Epidermal melanocyte (primary cell): ENCODE data around the gene ANO2.

Source experiments
- DNase-seq: peaks from one replicate; pipeline ENCODE4 v3.0.0; 2011; ENCODE audit warnings: low spot score; ENCODE audit not compliant: insufficient read length

ANO2 gene

DNA sequence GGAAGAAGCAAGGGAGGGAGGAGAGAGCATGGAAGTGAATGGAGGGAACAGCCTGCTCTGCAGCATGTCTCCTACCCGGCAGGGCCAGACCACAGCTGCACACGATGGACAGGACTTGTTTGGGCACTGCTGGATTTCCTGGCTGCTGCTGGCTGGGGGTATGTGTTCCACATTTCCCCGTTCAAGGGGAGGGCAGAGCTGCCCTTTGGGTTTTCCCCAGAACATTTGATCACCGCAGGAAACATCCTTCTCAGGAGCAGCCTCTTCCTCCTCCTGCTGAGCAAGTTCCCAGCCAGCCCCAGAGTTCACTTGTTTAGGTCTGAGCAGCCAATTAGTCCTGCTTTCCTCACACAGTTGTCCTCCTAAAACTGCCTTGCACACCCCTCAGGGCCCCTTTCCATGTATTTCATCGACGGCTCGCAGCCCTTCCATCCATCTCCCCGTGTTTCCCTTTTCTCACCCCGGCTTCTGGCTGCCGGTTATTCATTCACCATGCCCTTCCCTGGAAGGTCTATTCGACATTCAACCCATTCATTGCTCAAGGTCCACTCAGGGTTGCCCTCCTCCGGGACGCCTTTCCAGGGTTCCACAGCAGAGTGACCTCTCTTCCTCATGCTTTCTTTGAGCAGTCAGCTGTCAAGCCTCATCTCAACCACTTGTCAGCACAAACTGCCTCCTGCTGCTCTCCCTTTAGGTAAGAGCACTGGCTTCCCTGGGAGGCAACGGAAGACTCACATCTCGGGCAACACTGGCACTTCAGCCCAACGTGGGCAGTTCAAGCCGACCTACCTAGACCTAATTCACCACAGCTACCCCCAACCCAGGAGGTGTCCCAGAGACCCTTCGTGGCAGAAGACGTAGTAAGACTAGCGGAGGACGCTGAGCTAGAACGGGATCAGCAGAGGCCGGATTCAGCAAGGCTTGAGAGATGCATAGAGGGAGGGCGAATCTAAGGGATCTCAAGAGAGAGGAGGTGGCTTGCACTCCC, 20.1 kb upstream of the ANO2 start:
- DNase-seq: no peak

DNA sequence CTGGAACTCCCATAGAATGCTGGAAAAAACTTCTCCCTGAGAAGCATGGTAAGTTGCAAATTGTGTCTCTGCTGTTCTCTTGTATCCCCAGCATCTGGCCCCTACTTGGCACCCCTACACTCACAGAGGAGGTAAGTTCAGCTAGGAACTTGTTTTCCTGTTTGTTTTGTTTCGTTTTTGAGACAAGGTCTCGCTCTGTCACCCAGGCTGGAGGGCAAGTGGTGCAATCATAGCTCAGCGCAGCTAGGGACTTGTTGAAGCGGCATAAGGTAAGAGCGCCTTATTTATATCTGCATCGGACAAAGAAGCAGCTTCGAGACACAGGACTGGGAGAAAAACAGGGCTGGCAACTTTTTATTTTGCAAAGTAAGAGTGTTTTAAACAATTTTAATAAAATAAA, 18.5 kb upstream of the ANO2 start:
- no peak for DNase-seq

DNA sequence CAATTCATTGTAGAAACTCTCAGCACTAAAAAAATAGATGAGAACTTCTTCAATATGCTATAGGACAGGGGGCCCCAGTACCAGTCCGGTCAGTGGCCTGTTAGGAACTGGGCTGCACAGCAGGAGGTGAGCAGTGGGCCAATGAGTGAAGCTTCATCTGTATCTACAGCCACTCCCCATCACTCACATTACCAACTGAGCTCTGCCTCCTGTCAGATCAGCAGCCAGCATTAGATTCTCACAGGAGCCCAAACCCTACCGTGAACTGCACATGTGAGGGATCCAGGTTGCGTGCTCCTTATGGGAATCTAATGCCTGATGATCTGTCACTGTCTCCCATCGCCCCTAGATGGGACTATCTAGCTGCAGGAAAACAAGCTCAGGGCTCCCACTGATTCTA, 15.7 kb upstream of the ANO2 start:
- DNase-seq: no peak

DNA sequence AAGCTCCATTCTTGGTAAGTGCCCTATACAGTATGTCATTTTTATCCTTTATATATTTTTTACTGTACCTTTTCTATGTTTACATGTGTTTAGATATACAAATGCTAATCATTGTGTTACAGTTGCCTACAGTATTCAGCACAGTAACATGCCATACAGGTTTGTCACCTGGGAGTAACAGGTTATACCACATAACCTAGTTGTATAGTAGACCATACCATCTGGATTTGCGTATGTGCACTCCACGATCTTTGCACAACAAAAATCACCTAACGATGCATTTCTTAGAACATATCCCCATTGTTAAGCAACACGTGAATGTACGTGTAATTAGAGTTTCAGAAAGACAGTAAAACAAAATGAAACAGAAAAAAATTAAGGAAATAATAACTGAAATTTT, 11.9 kb upstream of the ANO2 start:
- no peak for DNase-seq

DNA sequence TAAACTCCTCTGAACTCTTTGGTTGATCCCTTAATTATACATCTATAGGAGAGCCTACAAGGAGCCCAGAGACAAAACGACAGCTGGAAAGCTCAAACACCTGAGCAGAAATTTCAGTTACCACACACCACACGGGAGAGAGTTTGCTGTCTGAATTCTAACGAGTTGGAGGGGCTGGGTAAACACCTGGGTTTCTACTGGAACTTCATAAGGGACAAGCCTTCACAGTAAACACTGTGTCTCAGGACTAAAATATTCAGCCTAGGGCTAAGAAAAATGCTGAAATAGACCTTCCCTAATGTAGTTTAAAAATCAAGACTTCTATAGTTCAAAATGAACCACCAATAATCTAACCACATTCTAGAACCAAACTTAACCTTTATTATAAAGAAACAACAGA, 9.6 kb upstream of the ANO2 start:
- no peak for DNase-seq

DNA sequence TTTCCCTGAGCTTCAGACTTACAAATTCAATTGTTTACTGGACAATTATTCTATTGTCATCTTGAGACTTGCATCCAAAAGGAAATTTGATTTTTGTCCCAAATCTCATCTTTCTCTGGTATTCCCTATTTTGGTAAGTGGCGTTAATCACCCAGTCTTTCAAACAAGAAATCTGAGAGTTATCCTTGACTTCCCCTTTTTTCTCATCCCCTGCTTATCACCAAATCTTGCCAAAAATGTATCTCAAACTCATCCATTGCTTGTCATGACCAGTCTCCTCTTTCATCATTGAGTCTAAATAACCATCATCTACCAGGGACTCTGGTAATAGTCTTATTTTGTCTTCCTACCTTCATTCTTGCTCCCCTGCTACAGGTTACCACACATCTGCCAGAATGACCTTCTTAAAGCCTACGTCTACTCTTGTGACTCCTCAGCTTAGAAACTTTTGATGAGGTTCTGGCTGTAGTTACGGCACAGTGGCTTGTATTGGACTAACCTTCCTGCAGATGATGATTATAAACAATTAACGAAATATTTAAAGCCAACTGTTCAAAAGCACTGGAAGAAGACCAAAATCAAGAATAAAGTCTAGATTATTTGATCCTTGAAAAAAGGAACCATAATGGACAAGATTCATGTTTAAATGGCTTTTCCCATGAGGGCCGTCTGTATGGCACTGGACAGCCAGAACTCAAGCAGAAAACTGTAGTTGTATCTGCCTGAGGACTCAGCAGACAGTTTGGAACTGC, 9.0 kb upstream of the ANO2 start:
- DNase-seq: no peak

DNA sequence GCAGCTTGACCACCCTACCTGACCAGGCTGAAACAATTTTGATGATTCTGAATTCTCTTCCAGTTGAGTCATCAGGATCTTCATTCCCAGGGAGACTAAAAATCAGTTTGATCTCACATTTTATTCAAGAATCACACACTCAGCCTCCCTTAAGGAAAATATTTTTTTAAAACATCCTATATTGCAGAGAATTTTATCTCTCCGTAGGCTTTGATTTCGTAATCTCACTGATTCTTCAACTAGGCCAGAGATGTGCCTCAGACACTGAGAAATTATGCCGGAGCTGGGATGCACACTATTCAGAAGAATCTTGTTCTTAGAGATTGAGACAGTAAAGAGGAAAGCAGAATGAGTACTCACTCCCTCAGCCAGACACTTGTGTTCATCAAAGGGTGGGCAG, 7.0 kb upstream of the ANO2 start:
- no peak for DNase-seq

DNA sequence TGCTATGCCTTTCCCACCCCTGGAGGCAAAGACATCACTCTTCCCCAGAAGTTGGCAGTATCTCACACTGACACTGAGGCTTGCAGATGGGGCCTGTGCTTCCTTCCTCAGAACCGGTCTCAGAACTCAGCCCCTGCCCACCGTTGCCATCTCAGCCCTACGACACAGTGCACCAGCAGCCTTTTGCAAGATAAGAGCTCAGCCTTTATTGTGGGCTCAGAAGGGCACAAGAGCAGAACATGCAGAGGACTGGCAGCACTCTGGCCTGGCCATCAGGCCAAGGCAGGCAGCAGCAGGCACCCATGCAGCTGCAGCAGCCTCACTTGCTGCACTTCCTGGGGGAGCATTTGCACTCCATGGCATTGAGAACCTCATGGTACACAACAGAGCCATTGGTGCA, 3.6 kb upstream of the ANO2 start:
- no peak for DNase-seq

DNA sequence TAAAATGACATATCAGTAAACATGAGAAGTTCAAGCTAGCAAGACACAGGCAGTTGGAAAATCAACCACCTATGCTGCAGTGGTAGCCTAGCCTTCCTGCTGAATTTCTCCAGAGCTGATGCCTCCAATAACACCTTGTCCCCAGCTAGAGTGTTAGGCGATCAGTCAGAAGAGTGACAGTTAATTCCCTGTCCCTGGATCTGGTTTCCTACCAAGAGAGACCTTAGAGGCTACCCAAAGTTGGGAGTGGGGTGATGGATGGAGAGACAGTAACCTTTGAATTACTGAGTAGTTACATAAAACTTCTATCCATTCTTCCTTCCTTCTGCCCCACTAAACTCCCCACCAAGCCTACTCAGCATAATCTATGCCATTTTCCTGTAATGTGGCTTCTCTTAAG, 1.9 kb upstream of the ANO2 start:
- no peak for DNase-seq

DNA sequence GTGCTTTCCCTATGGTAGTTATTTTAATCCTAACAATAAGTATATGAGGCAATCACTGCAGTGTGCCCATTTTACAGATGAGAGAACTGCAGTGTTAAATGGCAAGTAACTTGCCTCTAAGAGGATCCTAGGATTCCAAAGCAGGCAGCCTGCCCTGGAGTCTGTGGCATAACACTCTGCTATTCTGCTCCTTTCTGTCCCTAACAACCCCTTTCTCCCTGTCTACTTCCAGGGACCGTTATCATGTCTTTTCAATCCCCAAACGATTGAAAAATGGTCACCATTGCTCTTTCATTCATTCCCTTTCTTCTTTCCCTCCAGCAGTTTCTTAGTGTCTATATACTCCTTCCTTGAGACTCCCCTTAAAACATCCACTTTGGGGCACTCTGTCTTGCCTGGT, 1.3 kb upstream of the ANO2 start:
- DNase-seq: no peak

DNA sequence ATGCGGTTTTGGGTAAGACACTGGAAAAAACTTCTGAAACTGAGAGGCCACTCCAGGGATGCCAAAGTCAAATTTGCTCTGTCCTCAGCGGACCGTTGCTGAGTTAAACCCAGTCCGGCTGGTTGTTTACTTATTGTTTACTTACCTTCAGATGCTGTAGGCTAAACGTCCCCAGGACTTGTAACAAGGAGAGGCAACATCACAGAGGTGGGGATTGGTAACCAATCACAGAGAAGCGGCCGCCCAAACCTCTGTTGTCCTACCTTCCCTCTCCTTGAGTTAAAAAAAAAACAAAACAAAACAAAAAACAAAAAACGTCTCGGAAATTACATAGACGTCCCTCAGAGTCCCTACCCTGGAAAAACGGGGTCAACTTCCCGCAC, 380 bp downstream of the ANO2 start:
- DNase-seq: no peak

DNA sequence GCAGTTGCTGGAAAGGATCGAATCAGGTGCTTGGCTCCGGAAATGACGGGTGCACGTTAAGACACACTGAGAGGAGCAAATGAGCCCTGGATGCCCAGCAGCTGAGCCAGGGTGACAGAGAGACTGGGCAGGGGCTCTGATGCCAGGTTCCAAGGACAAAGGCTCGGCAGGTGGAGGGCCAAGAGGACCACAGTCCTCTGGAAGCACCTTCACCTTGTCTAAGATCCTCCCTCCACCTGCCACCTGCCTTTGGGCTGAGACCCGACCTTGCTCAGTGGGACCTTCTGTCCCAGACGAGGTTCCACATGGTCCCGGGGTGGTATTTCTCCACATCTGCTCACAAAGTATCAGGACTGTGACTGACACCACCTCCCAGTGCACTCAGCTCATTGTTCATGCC, 1.0 kb downstream of the ANO2 start:
- no peak for DNase-seq

DNA sequence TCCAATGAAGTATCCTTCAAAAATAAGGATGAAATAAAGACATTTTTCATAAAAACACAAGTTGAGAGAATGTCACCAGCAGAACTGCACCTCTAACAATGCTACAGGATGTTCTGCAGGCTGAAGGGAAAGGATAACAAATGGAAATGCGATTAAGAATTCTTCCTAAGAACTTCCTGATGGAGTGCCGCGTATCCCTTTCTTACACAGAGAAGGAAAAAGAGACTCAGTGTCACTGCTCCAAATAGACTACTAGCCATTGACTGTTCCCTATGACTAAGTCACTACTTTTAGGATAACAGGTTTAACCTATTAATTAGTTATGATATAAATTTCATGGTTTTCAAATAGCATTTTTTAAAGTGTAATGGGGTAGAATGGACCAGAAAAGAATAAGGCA, 3.2 kb downstream of the ANO2 start:
- no peak for DNase-seq

DNA sequence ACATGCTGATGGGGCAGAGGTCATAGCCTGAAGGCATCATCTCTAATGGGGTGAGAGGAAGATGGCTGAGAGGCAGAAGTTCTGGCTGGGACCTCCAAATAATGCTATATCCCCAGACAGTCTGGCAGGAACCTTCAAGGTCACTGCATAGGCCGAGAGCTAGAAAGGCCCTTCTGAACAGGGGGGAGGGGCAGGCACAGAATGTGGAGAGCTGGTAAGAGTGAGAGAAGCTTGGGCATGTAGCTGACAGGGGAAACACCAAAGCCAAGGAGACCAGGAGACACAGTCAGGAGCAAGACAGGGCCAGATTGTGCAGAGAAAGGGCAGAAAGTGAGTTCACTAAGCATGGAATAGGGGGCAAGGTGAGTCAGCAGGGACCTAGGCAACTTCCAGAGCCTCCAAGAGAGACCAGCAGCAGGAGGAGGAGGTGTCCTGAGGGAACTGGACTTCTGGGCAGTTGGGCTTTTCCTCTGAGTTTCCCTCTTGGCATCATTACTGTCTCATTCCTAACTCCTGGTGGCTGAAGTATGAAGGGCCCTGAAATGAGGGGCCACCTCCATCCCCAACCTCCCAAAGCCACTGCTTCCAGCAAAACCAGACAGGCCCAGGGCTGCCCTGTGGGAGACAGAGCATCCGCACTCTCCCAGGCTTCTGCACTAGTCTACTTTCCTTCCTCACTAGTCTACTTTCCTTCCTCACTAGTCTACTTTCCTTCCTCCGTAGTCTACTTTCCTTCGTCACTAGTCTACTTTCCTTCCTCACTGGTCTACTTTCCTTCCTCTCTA, 17.1 kb downstream of the ANO2 start:
- DNase-seq: no peak

DNA sequence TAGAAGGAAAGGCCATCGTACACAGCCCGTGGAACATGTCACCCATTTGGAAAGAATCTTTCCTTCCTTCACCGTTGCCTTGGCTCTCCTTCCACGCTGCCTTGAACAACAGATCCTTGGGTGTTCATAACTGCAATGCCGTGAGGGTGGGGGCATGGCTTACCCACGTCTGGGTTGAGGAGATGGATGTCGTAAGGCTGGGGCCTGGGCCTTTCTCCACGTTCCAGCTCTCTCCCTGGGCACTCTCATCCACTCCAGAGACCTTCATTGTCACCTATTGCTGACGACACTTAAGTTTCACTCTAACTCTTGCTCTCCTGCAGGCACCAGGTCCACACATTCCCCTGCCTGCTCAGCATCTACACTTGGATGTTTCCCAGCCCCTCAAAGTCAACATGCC, 19.4 kb downstream of the ANO2 start:
- no peak for DNase-seq

DNA sequence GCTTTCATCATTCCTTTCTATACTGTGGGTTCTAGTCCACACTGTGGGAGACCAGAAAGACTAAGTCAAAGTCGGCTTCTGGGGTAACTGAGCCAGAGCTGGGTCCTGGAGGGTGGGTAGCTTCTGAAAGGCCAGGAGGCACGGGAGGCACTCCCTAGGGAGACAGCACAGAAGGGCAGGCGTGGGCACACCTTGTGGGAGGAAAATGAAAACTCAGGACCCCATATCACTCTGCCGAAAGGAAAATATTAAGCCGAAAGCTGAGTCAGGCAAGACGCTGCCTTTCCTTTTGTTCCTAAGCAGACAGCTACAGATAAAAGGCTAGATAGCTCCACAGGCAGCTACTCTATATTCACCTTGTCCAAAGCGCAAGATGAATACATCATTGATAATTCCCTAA, 20.7 kb downstream of the ANO2 start:
- no peak for DNase-seq

DNA sequence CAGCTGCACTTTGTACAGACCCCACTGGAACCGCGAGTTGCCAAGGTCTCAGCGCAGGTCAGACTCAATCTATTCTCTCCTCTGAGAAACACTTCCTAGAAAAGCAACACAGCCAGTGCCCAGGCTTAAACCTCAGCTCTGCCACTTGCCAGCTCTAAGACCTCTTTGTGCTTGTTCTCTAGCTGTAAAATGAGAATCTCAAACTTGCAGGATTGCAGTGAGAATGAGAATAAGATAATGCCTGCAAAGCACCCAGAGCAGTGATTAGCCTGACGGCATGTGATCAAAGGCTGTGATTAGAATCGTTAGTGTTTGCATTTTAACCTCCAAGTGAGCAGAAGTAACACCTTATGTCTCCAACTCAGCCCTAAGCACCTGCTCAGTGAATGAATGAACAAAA, 21.3 kb downstream of the ANO2 start:
- DNase-seq: no peak

DNA sequence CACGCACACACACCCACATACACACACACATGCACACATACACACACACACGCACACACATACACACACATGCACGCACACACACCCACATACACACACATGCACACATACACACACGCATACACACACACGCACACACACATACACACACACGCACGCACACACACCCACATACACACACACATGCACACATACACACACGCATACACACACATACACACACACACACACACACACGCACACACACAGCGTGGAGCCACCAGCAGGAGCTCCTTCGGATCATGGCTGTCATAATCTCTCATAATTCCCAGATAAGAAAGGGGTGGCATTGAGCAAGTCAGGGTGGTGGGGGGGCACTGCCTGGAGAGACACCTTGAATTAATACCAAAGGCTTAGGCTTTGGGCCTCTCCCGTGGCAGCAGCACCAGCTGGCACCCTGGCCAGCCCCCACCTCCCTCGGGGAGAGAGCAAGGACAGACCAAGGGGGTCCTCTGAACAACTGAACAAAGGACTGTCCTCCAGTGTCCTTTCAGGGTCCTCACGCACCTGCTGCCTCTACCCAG, 21.9 kb downstream of the ANO2 start:
- DNase-seq: no peak

DNA sequence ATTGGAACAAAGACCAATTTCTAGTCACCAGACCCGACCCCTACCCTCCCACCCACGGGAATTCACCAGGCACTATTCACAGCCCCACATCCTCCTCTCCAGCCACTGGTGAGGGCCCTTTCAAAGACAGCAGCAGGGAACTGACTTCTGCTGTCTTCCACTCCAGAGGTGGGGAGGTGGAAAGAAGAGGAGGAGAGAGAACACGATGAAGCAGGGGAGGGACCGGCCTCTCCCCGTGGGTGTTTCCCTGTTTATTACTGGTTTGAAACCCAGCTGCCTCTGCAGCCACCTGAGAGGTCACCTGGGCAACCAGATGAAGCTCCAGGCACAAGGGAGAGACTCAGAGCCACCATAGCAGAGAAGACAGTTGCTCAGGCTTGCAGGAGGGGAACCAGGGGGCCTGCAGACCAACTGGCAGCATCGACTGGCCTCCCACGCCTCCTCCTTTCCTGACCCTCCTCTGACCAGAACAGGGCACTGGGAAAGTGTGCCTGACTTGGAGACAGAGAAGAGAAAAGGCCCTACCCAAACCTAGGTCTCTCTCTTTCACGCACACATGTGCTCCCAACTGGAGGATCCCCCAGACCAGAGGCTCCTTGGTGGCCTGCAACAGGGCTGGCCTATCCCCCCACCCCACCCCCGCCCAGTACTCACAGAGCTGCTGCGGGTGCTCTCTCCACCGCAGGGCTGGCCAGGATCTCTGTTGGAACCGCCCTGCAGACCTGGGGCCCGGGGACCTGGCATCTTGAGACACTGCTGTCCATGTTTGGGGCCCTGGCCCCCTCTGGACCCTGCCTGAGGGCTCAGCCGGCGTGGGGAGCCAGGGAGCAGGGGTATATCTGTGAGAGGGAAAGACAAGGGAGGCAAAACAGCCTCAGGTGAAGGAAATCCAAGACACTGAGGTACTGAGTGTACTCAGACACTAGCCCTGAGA, 22.8 kb downstream of the ANO2 start:
- DNase-seq: no peak
